Activated CD4-positive, alpha-beta T cell treated with anti-CD3 and anti-CD28 coated beads, Interleukin-2, Interleukin-4, amounts not matched to agents 100 ng/mL and 50 ng/mL, durations not matched to agents 16 hours and 8 hours (primary cell): ENCODE data around the gene UBN2.

Experiments
- DNase-seq: peaks from one replicate; pipeline ENCODE4 v3.0.0-alpha.2; 2020; ENCODE audit warnings: low spot score

UBN2 gene

GRCh38 chr7:139355320-139355719 is 124.3 kb downstream of the UBN2 start:
- no peak for DNase-seq
